ENCODE measurements around the gene COL17A1. TPM values are rescaled to one million over a fixed set of nuclear protein-coding genes. Genes with fewer than 3 reads are reported as not detected.

The COL17A1 gene
- polyA plus RNA-seq (2013), result 0.03 TPM

DNA sequence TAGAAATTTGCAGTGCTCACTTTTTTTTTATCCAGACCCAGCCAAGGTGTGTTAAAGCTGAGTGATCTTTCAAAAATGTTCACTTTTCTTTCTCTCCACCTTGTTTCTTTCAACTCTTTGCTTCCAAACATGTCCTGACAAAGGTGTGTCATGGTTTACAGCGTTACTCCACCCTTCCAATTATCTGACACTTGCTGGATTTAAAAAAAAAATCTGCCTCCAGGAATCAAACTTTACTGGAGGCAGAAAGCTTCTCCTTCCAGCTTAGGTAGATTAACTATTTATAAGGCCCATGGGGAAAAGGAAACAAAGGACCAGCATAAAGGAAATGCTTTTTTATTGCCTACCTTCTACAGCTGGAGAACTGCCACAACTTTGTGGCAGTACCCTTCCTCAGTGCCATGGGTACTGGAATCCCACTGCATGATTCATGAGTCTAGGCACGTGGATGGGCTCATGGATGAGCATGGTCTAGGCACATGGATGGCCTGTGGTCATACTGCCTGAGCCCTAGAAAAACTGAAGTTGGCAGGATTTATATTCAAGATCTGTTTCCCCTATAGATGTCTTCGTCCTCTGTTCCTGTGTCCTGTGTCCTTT lies at the start of gene COL17A1:
Gene COL17A1 (minus strand): TSS at position 80 of the 600 bp plus-strand sequence. CDS start 5,207 bp downstream, outside the sequence.
- no peaks in the 10 kb centered on the region for H3K4me1 ChIP-seq (ENCODE audit: control extremely low read depth in 1 of 4, control insufficient read depth in 4 of 4, insufficient read depth in 4 of 4, low read length in 3 of 4)
- CTCF ChIA-PET, result interaction anchor here (1.2 kb wide), 1 partner anchor 42 kb away, joined by 3 read pairs; no protein-coding TSS in a partner anchor
- DNase-seq, result no peak
- H3K27me3 ChIP-seq (replicated peaks in 2 of 5; ENCODE audit: control insufficient read depth in 4 of 5, insufficient read depth in 5 of 5, low read length in 4 of 5), result no peaks in the 10 kb centered on the region
- POLR2A ChIA-PET, result interaction anchor here (0.7 kb wide), 1 partner anchor 539 kb away, joined by 4 read pairs; no protein-coding TSS in a partner anchor
- 86% methylated on average over 2 of the region's 3 CpGs for WGBS (ENCODE audit: insufficient coverage)
- no peaks in the 10 kb centered on the region for H3K9me3 ChIP-seq (ENCODE audit: control extremely low read depth in 1 of 5, control insufficient read depth in 4 of 5, insufficient read depth in 2 of 5, low read depth in 1 of 5, low read length in 4 of 5)
- H3K4me3 ChIP-seq (ENCODE audit: control insufficient read depth in 1 of 7, extremely low read depth in 1 of 7, insufficient read depth in 4 of 7, low read depth in 2 of 7, low read length in 6 of 7), result no peak within 1 kb of the TSS
- no peak within 1 kb of the TSS for H3K27ac ChIP-seq (ENCODE audit: insufficient read depth in 1 of 2, low read depth in 1 of 2, low read length in 2 of 2, poor library complexity in 1 of 2, severe bottlenecking in 2 of 2)
- no peaks in the 10 kb centered on the region for H3K36me3 ChIP-seq (ENCODE audit: control insufficient read depth in 4 of 4, insufficient read depth in 4 of 4, low read length in 3 of 4)

DNA sequence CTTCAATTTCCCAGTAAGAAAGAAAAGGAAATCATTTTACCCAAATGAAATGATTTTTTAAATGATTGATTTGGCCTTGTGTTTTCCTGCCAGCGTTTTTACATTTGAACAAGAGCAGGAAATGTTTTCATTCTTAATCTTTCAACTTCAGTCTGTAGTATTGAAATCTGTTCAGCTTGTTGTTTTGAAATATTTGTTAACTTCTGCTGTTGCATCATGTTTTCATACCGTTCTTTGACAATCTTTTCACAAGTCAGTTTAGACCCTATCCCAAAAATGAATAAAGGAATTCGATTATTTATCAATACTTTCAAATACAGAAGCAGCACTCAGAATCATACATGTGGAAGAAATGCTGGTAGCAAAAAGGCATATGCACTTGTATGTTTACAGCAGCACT lies 44.4 kb upstream of the COL17A1 start:
- Histone ChIP-seq H3K36me3 (ENCODE audit: control insufficient read depth in 4 of 4, insufficient read depth in 4 of 4, low read length in 3 of 4) (peaks cover 0 to 6% (median 3%) of the 10 kb centered on the region in 4 experiments), H3K27me3 (replicated peaks in 2 of 5; ENCODE audit: control insufficient read depth in 4 of 5, insufficient read depth in 5 of 5, low read length in 4 of 5) (no peaks in the 10 kb centered on the region), H3K4me1 (ENCODE audit: control extremely low read depth in 1 of 4, control insufficient read depth in 4 of 4, insufficient read depth in 4 of 4, low read length in 3 of 4) (no peaks in the 10 kb centered on the region), H3K9me3 (ENCODE audit: control extremely low read depth in 1 of 5, control insufficient read depth in 4 of 5, insufficient read depth in 2 of 5, low read depth in 1 of 5, low read length in 4 of 5) (no peaks in the 10 kb centered on the region), H3K27ac (ENCODE audit: insufficient read depth in 1 of 2, low read depth in 1 of 2, low read length in 2 of 2, poor library complexity in 1 of 2, severe bottlenecking in 2 of 2) (no peak overlapping the region), H3K4me3 (ENCODE audit: control insufficient read depth in 1 of 7, extremely low read depth in 1 of 7, insufficient read depth in 4 of 7, low read depth in 2 of 7, low read length in 6 of 7) (no peak overlapping the region)
- WGBS (ENCODE audit: insufficient coverage), result no CpG with 5 or more reads among the region's 3 CpGs
- DNase-seq, result no peak
- ChIA-PET CTCF (no interaction called here), POLR2A (interaction anchor here (0.7 kb wide), 1 partner anchor 798 kb away, joined by 3 read pairs; no protein-coding TSS in a partner anchor)

- CTCF ChIA-PET, result interaction anchor here (0.6 to 2.2 kb wide), 9 partner anchors 19 to 240 kb away, joined by 3 to 12 read pairs (median 4); no protein-coding TSS in a partner anchor
- Histone ChIP-seq H3K27ac (ENCODE audit: insufficient read depth in 1 of 2, low read depth in 1 of 2, low read length in 2 of 2, poor library complexity in 1 of 2, severe bottlenecking in 2 of 2) (no peak overlapping the region), H3K27me3 (replicated peaks in 2 of 5; ENCODE audit: control insufficient read depth in 4 of 5, insufficient read depth in 5 of 5, low read length in 4 of 5) (no peaks in the 10 kb centered on the region), H3K9me3 (ENCODE audit: control extremely low read depth in 1 of 5, control insufficient read depth in 4 of 5, insufficient read depth in 2 of 5, low read depth in 1 of 5, low read length in 4 of 5) (no peaks in the 10 kb centered on the region), H3K4me1 (ENCODE audit: control extremely low read depth in 1 of 4, control insufficient read depth in 4 of 4, insufficient read depth in 4 of 4, low read length in 3 of 4) (peaks cover 0 to 7% (median 5%) of the 10 kb centered on the region in 4 experiments), H3K36me3 (ENCODE audit: control insufficient read depth in 4 of 4, insufficient read depth in 4 of 4, low read length in 3 of 4) (peaks cover 0 to 6% (median 4%) of the 10 kb centered on the region in 4 experiments), H3K4me3 (ENCODE audit: control insufficient read depth in 1 of 7, extremely low read depth in 1 of 7, insufficient read depth in 4 of 7, low read depth in 2 of 7, low read length in 6 of 7) (no peak overlapping the region)
- DNase-seq, result no peak
- 100% methylated on average over 2 of the region's 2 CpGs for WGBS (ENCODE audit: insufficient coverage)
- POLR2A ChIA-PET, result no interaction called here
These were observed 42.5 kb upstream of the COL17A1 start for GRCh38 chr10:104128214-104128613.

- ChIA-PET POLR2A (no interaction called here), CTCF (interaction anchor here (0.6 to 2.2 kb wide), 16 partner anchors 11 to 239 kb away, joined by 3 to 12 read pairs (median 3); partner anchors contain the start of gene COL17A1)
- H3K27me3 ChIP-seq (replicated peaks in 2 of 5; ENCODE audit: control insufficient read depth in 4 of 5, insufficient read depth in 5 of 5, low read length in 4 of 5), result no peaks in the 10 kb centered on the region
- H3K4me3 ChIP-seq (ENCODE audit: control insufficient read depth in 1 of 7, extremely low read depth in 1 of 7, insufficient read depth in 4 of 7, low read depth in 2 of 7, low read length in 6 of 7), result no peak overlapping the region
- H3K4me1 ChIP-seq (ENCODE audit: control extremely low read depth in 1 of 4, control insufficient read depth in 4 of 4, insufficient read depth in 4 of 4, low read length in 3 of 4), result peaks cover 5 to 15% (median 12%) of the 10 kb centered on the region in 4 experiments
- no peak overlapping the region for H3K27ac ChIP-seq (ENCODE audit: insufficient read depth in 1 of 2, low read depth in 1 of 2, low read length in 2 of 2, poor library complexity in 1 of 2, severe bottlenecking in 2 of 2)
- H3K36me3 ChIP-seq (ENCODE audit: control insufficient read depth in 4 of 4, insufficient read depth in 4 of 4, low read length in 3 of 4), result peaks cover 0 to 6% (median 4%) of the 10 kb centered on the region in 4 experiments
- WGBS (ENCODE audit: insufficient coverage), result 90% methylated on average over 2 of the region's 2 CpGs
- peak; percentile 47 to 65 (median 62) for DNase-seq
- H3K9me3 ChIP-seq (ENCODE audit: control extremely low read depth in 1 of 5, control insufficient read depth in 4 of 5, insufficient read depth in 2 of 5, low read depth in 1 of 5, low read length in 4 of 5), result no peaks in the 10 kb centered on the region
These were observed 41.7 kb upstream of the COL17A1 start for GRCh38 chr10:104127411-104127810.

DNA sequence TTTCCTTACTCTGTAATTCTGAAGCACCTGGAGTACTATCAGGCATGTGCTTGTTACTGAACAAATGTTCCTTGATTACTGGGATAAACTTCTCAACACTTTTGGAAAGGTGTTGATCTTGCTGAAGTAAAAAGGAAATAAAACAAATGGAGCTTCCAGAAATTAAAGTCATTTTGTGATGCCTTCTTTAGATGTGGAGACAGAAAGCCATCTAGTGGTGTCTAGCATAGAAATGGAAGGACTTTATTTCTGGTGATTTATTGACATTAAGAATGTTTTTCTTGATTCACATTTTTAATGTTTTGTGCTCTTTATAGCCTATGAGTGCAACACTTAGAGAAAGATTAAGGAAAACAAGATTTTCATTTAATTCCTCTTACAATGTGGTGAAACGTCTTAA lies 37.7 kb upstream of the COL17A1 start:
- no CpG with 5 or more reads among the region's 1 CpG for WGBS (ENCODE audit: insufficient coverage)
- Histone ChIP-seq H3K27ac (ENCODE audit: insufficient read depth in 1 of 2, low read depth in 1 of 2, low read length in 2 of 2, poor library complexity in 1 of 2, severe bottlenecking in 2 of 2) (peak overlapping the region; percentile 5 to 45), H3K36me3 (ENCODE audit: control insufficient read depth in 4 of 4, insufficient read depth in 4 of 4, low read length in 3 of 4) (peaks cover 0 to 6% (median 4%) of the 10 kb centered on the region in 4 experiments), H3K4me3 (ENCODE audit: control insufficient read depth in 1 of 7, extremely low read depth in 1 of 7, insufficient read depth in 4 of 7, low read depth in 2 of 7, low read length in 6 of 7) (peak overlapping the region in 2 of 7 experiments; percentile 6 to 99), H3K4me1 (ENCODE audit: control extremely low read depth in 1 of 4, control insufficient read depth in 4 of 4, insufficient read depth in 4 of 4, low read length in 3 of 4) (peaks cover 12 to 32% (median 23%) of the 10 kb centered on the region in 4 experiments), H3K27me3 (replicated peaks in 2 of 5; ENCODE audit: control insufficient read depth in 4 of 5, insufficient read depth in 5 of 5, low read length in 4 of 5) (no peaks in the 10 kb centered on the region), H3K9me3 (ENCODE audit: control extremely low read depth in 1 of 5, control insufficient read depth in 4 of 5, insufficient read depth in 2 of 5, low read depth in 1 of 5, low read length in 4 of 5) (no peaks in the 10 kb centered on the region)
- ChIA-PET POLR2A (interaction anchor here (0.6 kb wide), 2 partner anchors 29 to 204 kb away, joined by 3 read pairs; no protein-coding TSS in a partner anchor), CTCF (interaction anchor here (1.1 to 3.6 kb wide), 6 partner anchors 8 to 235 kb away, joined by 3 to 17 read pairs (median 4); no protein-coding TSS in a partner anchor)
- DNase-seq, result peak; percentile 16 to 46 (median 46)

DNA sequence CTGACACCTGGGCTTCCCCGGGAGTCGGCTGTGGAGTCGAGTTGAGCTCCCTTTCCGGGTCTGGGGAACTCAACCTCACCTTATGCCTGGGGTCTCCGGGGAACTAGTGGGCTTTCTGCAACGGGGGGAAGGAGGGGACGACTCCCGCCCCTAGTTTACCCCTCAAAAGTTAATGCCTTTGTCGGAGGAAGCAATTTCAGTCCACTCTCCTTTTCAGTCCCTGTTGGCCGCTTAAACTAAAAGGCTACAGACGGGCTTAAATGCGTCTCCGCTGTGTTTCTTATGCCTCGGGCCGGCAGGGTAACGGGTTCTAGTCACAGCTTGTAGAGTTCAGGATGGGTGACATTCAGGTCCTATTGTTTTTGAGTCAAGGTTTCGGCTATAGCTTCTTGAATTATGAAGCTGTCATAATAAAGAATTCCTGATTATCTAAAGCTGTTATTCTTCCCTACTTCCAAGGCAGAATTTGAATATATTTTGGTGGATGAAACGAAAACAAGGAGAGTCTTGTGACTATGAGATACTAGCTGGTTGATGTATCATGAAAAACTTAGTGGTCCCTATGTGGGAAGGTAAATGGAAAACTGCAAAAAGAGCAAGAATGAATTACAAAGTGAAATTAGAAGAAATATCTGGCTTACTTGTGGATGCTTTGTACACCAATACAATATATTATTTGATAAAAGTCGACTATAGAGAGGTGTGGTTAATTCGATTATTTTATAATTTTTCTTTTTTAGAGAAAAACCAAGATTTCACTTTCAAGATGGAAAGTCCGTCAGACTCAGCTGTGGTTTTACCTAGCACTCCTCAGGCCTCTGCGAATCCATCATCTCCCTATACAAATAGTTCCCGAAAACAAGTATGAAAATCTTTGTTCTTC lies 36.8 kb upstream of the COL17A1 start:
- Histone ChIP-seq H3K4me1 (ENCODE audit: control extremely low read depth in 1 of 4, control insufficient read depth in 4 of 4, insufficient read depth in 4 of 4, low read length in 3 of 4) (peaks cover 12 to 32% (median 23%) of the 10 kb centered on the region in 4 experiments), H3K36me3 (ENCODE audit: control insufficient read depth in 4 of 4, insufficient read depth in 4 of 4, low read length in 3 of 4) (peaks cover 0 to 6% (median 4%) of the 10 kb centered on the region in 4 experiments), H3K27me3 (replicated peaks in 2 of 5; ENCODE audit: control insufficient read depth in 4 of 5, insufficient read depth in 5 of 5, low read length in 4 of 5) (no peaks in the 10 kb centered on the region), H3K27ac (ENCODE audit: insufficient read depth in 1 of 2, low read depth in 1 of 2, low read length in 2 of 2, poor library complexity in 1 of 2, severe bottlenecking in 2 of 2) (peak overlapping the region; percentile 83 to 93), H3K4me3 (ENCODE audit: control insufficient read depth in 1 of 7, extremely low read depth in 1 of 7, insufficient read depth in 4 of 7, low read depth in 2 of 7, low read length in 6 of 7) (peak overlapping the region; percentile 79 to 99 (median 98)), H3K9me3 (ENCODE audit: control extremely low read depth in 1 of 5, control insufficient read depth in 4 of 5, insufficient read depth in 2 of 5, low read depth in 1 of 5, low read length in 4 of 5) (no peaks in the 10 kb centered on the region)
- CTCF ChIA-PET, result interaction anchor here (0.7 to 3.6 kb wide), 14 partner anchors 9 to 234 kb away, joined by 3 to 17 read pairs (median 3); no protein-coding TSS in a partner anchor
- no peak for DNase-seq
- 0% methylated on average over 13 of the region's 23 CpGs for WGBS (ENCODE audit: insufficient coverage)
- POLR2A ChIA-PET, result interaction anchor here (0.6 to 1.3 kb wide), 3 partner anchors 23 to 203 kb away, joined by 3 to 7 read pairs (median 3); no protein-coding TSS in a partner anchor

All from common myeloid progenitor, CD34-positive (primary cell).